Fibroblast of mammary gland (primary cell): ENCODE data around the gene ETF1.

Experiments used
- DNase-seq: peaks from one replicate; pipeline ENCODE4 v3.0.0-alpha.2; 2010; ENCODE audit warnings: low read depth
- H3K4me3 ChIP-seq: 2 replicates; pipeline ENCODE4 v1.5.1; 2011; ENCODE audit warnings: low read depth, mild to moderate bottlenecking, low read length, moderate library complexity; ENCODE audit not compliant: control insufficient read depth
- CTCF ChIP-seq: conservative IDR thresholded peaks from 2 replicates; pipeline ENCODE4 v1.5.1; 2011; ENCODE audit warnings: low read depth, low read length, inconsistent platforms; ENCODE audit not compliant: control insufficient read depth, insufficient read depth

The ETF1 gene

GRCh38 chr5:138529812-138530211 lies 13.2 kb downstream of the ETF1 start:
- no peak for TF ChIP-seq CTCF
- no peak for DNase-seq
- no peak overlapping the region for H3K4me3 ChIP-seq

- no peak for TF ChIP-seq CTCF
- no peak for DNase-seq
- H3K4me3 ChIP-seq = no peak overlapping the region
Observed at GRCh38 chr5:138528744-138529469, 14.1 kb downstream of the ETF1 start.

GRCh38 chr5:138528208-138528607 lies 14.8 kb downstream of the ETF1 start:
- no peak overlapping the region for H3K4me3 ChIP-seq
- no peak for DNase-seq
- no peak for TF ChIP-seq CTCF

GRCh38 chr5:138527170-138527569 lies 15.9 kb downstream of the ETF1 start:
- no peak for DNase-seq
- H3K4me3 ChIP-seq = no peak overlapping the region
- TF ChIP-seq CTCF = no peak

- DNase-seq = no peak
- H3K4me3 ChIP-seq = no peak overlapping the region
- TF ChIP-seq CTCF = no peak
Observed at GRCh38 chr5:138523406-138523805, 19.6 kb downstream of the ETF1 start.

GRCh38 chr5:138520971-138521370 lies 22.1 kb downstream of the ETF1 start:
- no peak for TF ChIP-seq CTCF
- no peak for DNase-seq
- no peak overlapping the region for H3K4me3 ChIP-seq

GRCh38 chr5:138517437-138517836 lies 25.6 kb downstream of the ETF1 start:
- no peak overlapping the region for H3K4me3 ChIP-seq
- DNase-seq = no peak
- no peak for TF ChIP-seq CTCF
